Measurements from ENCODE around the gene GNG12. TPM values are rescaled to one million over a fixed set of nuclear protein-coding genes. Genes with fewer than 3 reads are reported as not detected.

The GNG12 gene
- total RNA-seq, 1 experiment from 2014 or later, result 23.7 TPM

- TF ChIP-seq ZNF532 (CRISPR knock-in tag; IDR thresholded peaks at IDR 0.05; ENCODE audit: borderline replicate concordance) (no peak), ZMAT4 (CRISPR knock-in tag; IDR thresholded peaks at IDR 0.05) (no peak), KAT7 (CRISPR knock-in tag; IDR thresholded peaks at IDR 0.05; ENCODE audit: borderline replicate concordance) (no peak), NFATC4 (CRISPR knock-in tag; IDR thresholded peaks at IDR 0.05) (no peak)
These were observed 10.5 kb upstream of the GNG12 start (continued) for GRCh38 chr1:67843746-67844145.

GRCh38 chr1:67843331-67843730 is 10.1 kb upstream of the GNG12 start:
- ATAC-seq (peak; percentile 25; the same call in 1 of the 2 replicates), DNase-seq (ENCODE audit: low spot score) (no peak)
- CTCF ChIA-PET, result no interaction called here
- Mint-ChIP-seq H3K4me3 (no peak overlapping the region), H3K4me1 (peaks cover 62% of the 10 kb centered on the region), H3K9me3 (0 out of 2 replicates have a peak, but pooled peaks cover 6% of the 10 kb centered on the region), H3K27ac (peak overlapping the region; percentile 43; the same call in 1 of the 2 replicates), H3K36me3 (no peaks in the 10 kb centered on the region), H3K27me3 (ENCODE audit: low read depth) (no peaks in the 10 kb centered on the region; the same call in 1 of the 2 replicates)
- no peak for TF ChIP-seq NR3C1 (CRISPR knock-in tag; conservative IDR thresholded peaks at IDR 0.05; ENCODE audit: low read depth)
- no peak for TF ChIP-seq ZMAT4 (CRISPR knock-in tag; IDR thresholded peaks at IDR 0.05)
- TF ChIP-seq E2F4 (CRISPR knock-in tag; IDR thresholded peaks at IDR 0.05; ENCODE audit: borderline replicate concordance, low read depth), result no peak
- no peak for TF ChIP-seq CBFB (CRISPR knock-in tag; IDR thresholded peaks at IDR 0.05; ENCODE audit: low read depth)
- TF ChIP-seq NFE2L1 (CRISPR knock-in tag; IDR thresholded peaks at IDR 0.05), result no peak
- no peak for TF ChIP-seq FOXP1 (CRISPR knock-in tag; IDR thresholded peaks at IDR 0.05; ENCODE audit: borderline replicate concordance)
- POLR2A ChIA-PET, result no interaction called here

- Mint-ChIP-seq H3K27me3 (ENCODE audit: low read depth) (no peaks in the 10 kb centered on the region; the same call in 1 of the 2 replicates), H3K4me1 (peaks cover 89% of the 10 kb centered on the region), H3K4me3 (peak overlapping the region; percentile 15), H3K36me3 (no peaks in the 10 kb centered on the region), H3K27ac (peak overlapping the region; percentile 86), H3K9me3 (0 out of 2 replicates have a peak, but pooled peaks cover 6% of the 10 kb centered on the region)
- DNase-seq (ENCODE audit: low spot score) (no peak), ATAC-seq (peak; percentile 60)
- TF ChIP-seq AFF4 (CRISPR knock-in tag; IDR thresholded peaks at IDR 0.05; ENCODE audit: borderline replicate concordance), result no peak
- no peak for TF ChIP-seq NR3C1 (CRISPR knock-in tag; conservative IDR thresholded peaks at IDR 0.05; ENCODE audit: low read depth)
- TF ChIP-seq KAT7 (CRISPR knock-in tag; IDR thresholded peaks at IDR 0.05; ENCODE audit: borderline replicate concordance), result no peak
- no peak for TF ChIP-seq FOXJ3 (CRISPR knock-in tag; IDR thresholded peaks at IDR 0.05; ENCODE audit: borderline replicate concordance)
- no peak for TF ChIP-seq NFE2L1 (CRISPR knock-in tag; IDR thresholded peaks at IDR 0.05)
- TF ChIP-seq STAT6 (CRISPR knock-in tag; conservative IDR thresholded peaks at IDR 0.05; ENCODE audit: low read depth), result no peak
- no peak for TF ChIP-seq TEAD1 (CRISPR knock-in tag; IDR thresholded peaks at IDR 0.05)
- TF ChIP-seq ZNF317 (CRISPR knock-in tag; IDR thresholded peaks at IDR 0.05; ENCODE audit: borderline replicate concordance, low read depth), result no peak
- no peak for TF ChIP-seq NFATC4 (CRISPR knock-in tag; IDR thresholded peaks at IDR 0.05)
- CTCF ChIA-PET, result interaction anchor here (0.9 to 1.2 kb wide), 3 partner anchors 8 to 13 kb away, joined by 3 to 4 read pairs (median 3); no protein-coding TSS in a partner anchor
- POLR2A ChIA-PET, result no interaction called here
These were observed 7.2 kb upstream of the GNG12 start for GRCh38 chr1:67840449-67840848.
